Osteoblast (primary cell): ENCODE measurements around the gene NOS2. TPM values are rescaled to one million over a fixed set of nuclear protein-coding genes. Genes with fewer than 3 reads are reported as not detected.

Experiments
- DNase-seq: peaks from one replicate; pipeline ENCODE4 v3.0.0; 2011; ENCODE audit warnings: low spot score, mixed read lengths; ENCODE audit not compliant: insufficient read length; ENCODE audit errors: missing footprints
- H2AFZ ChIP-seq: 2 replicates; pipeline ENCODE4 v1.6.0; 2011; ENCODE audit warnings: mild to moderate bottlenecking, low read length
- H3K27ac ChIP-seq: 2 replicates; pipeline ENCODE4 v1.5.1; 2011; ENCODE audit warnings: mild to moderate bottlenecking, low read depth, low read length, moderate library complexity
- H3K27me3 ChIP-seq: 2 replicates; pipeline ENCODE4 v1.6.0; 2012; ENCODE audit warnings: mild to moderate bottlenecking, control low read depth, inconsistent platforms, low read length, moderate library complexity; ENCODE audit not compliant: insufficient read depth
- H3K36me3 ChIP-seq: 2 replicates; pipeline ENCODE4 v1.5.1; 2011; ENCODE audit warnings: mild to moderate bottlenecking, low read length, control low read depth, moderate library complexity; ENCODE audit not compliant: insufficient read depth
- H3K4me1 ChIP-seq: 2 replicates; pipeline ENCODE4 v1.5.1; 2011; ENCODE audit warnings: mild to moderate bottlenecking, low read length, control low read depth, moderate library complexity; ENCODE audit not compliant: insufficient read depth
- H3K4me2 ChIP-seq: 2 replicates; pipeline ENCODE4 v1.6.0; 2011; ENCODE audit warnings: mild to moderate bottlenecking, low read length; ENCODE audit not compliant: insufficient read depth
- H3K4me3 ChIP-seq: fragments of 200-600 bp; sonication (generic); 3 replicates; pipeline ENCODE4 v1.5.1; 2012; ENCODE audit warnings: mild to moderate bottlenecking, low read length, inconsistent platforms; ENCODE audit not compliant: insufficient read depth
- H3K79me2 ChIP-seq: 2 replicates; pipeline ENCODE4 v1.6.0; 2012; ENCODE audit warnings: mild to moderate bottlenecking, low read length, control low read depth, inconsistent platforms; ENCODE audit not compliant: insufficient read depth
- H3K9me3 ChIP-seq: 2 replicates; pipeline ENCODE4 v1.5.1; 2011; ENCODE audit warnings: low read depth, low read length, control low read depth
- H4K20me1 ChIP-seq: 2 replicates; pipeline ENCODE4 v1.6.0; 2012; ENCODE audit warnings: mild to moderate bottlenecking, low read length, control low read depth; ENCODE audit not compliant: insufficient read depth
- CTCF ChIP-seq: IDR thresholded peaks from 2 replicates; pipeline ENCODE4 v1.5.1; 2011; ENCODE audit warnings: mild to moderate bottlenecking, low read depth, low read length, moderate library complexity; ENCODE audit errors: extremely low read depth
- total RNA-seq: library from RNA; depleted of rRNA; stranded (reverse); fragments of >200 nt; gene quantifications from 2 replicates; pipeline ENCODE4 v1.2.3, GENCODE V29; 2012

Gene NOS2
- total RNA-seq, 1 donor: not detected

GRCh38 chr17:27809555-27809954 lies 9.2 kb upstream of the NOS2 start:
- H4K20me1 ChIP-seq: no peaks in the 10 kb centered on the region
- no peaks in the 10 kb centered on the region for H3K27me3 ChIP-seq
- H3K9me3 ChIP-seq: no peaks in the 10 kb centered on the region
- H3K79me2 ChIP-seq: no peaks in the 10 kb centered on the region
- TF ChIP-seq CTCF: no peak
- no peaks in the 10 kb centered on the region for H3K4me1 ChIP-seq
- no peak overlapping the region for H3K4me3 ChIP-seq
- H3K27ac ChIP-seq: no peak overlapping the region
- H2AFZ ChIP-seq: no peak overlapping the region
- no peak for DNase-seq
- no peaks in the 10 kb centered on the region for H3K36me3 ChIP-seq
- no peak overlapping the region for H3K4me2 ChIP-seq

GRCh38 chr17:27808628-27809027 lies 8.3 kb upstream of the NOS2 start:
- Histone ChIP-seq H3K36me3 (no peaks in the 10 kb centered on the region), H3K79me2 (no peaks in the 10 kb centered on the region), H3K4me3 (no peak overlapping the region), H3K27me3 (no peaks in the 10 kb centered on the region), H3K9me3 (no peaks in the 10 kb centered on the region), H3K4me1 (no peaks in the 10 kb centered on the region), H3K27ac (no peak overlapping the region), H3K4me2 (no peak overlapping the region), H4K20me1 (no peaks in the 10 kb centered on the region), H2AFZ (no peak overlapping the region)
- no peak for TF ChIP-seq CTCF
- DNase-seq: no peak

GRCh38 chr17:27807567-27808470 lies 7.5 kb upstream of the NOS2 start:
- TF ChIP-seq CTCF: no peak

GRCh38 chr17:27805520-27806146 lies 5.3 kb upstream of the NOS2 start:
- no peaks in the 10 kb centered on the region for H3K36me3 ChIP-seq
- H3K9me3 ChIP-seq: no peaks in the 10 kb centered on the region
- H3K4me1 ChIP-seq: no peaks in the 10 kb centered on the region
- H4K20me1 ChIP-seq: no peaks in the 10 kb centered on the region
- peak overlapping the region; percentile 69 for H3K4me3 ChIP-seq
- H2AFZ ChIP-seq: peak overlapping the region; percentile 97
- peak; percentile 90 for TF ChIP-seq CTCF
- peaks cover 6% of the 10 kb centered on the region for H3K27me3 ChIP-seq
- peak overlapping the region; percentile 91 for H3K4me2 ChIP-seq
- DNase-seq: peak; percentile 96
- H3K79me2 ChIP-seq: no peaks in the 10 kb centered on the region
- H3K27ac ChIP-seq: no peak overlapping the region

More at GRCh38 chr17:27807567-27808470, 7.5 kb upstream of the NOS2 start:
- Histone ChIP-seq H3K4me3 (no peak overlapping the region), H3K9me3 (no peaks in the 10 kb centered on the region), H2AFZ (peak overlapping the region; percentile 59), H3K79me2 (no peaks in the 10 kb centered on the region), H3K27ac (no peak overlapping the region), H3K27me3 (no peaks in the 10 kb centered on the region), H4K20me1 (no peaks in the 10 kb centered on the region), H3K4me1 (no peaks in the 10 kb centered on the region), H3K4me2 (peak overlapping the region; percentile 24), H3K36me3 (no peaks in the 10 kb centered on the region)
- DNase-seq: no peak
